Stimulated activated CD4-positive, alpha-beta T cell treated with anti-CD3 and anti-CD28 coated beads, Interleukin-4, amount 100 ng/mL, for 4 hours (primary cell): ENCODE data around the gene AHRR.
"Not testable (repeated sequence)": the region's sequence is repeated elsewhere in the genome, so short reads cannot be mapped to it uniquely, and the experiment has no call there.

ENCODE experiments used
- DNase-seq, 2 experiments: peaks; one replicate each; pipeline ENCODE4 v3.0.0-alpha.2; 2020

The AHRR gene

GRCh38 chr5:398475-399295 is 77.2 kb downstream of the AHRR start:
- DNase-seq: no peak

- peak; percentile 24 to 56 for DNase-seq
Measured at GRCh38 chr5:399296-400281, 78.1 kb downstream of the AHRR start.

DNA sequence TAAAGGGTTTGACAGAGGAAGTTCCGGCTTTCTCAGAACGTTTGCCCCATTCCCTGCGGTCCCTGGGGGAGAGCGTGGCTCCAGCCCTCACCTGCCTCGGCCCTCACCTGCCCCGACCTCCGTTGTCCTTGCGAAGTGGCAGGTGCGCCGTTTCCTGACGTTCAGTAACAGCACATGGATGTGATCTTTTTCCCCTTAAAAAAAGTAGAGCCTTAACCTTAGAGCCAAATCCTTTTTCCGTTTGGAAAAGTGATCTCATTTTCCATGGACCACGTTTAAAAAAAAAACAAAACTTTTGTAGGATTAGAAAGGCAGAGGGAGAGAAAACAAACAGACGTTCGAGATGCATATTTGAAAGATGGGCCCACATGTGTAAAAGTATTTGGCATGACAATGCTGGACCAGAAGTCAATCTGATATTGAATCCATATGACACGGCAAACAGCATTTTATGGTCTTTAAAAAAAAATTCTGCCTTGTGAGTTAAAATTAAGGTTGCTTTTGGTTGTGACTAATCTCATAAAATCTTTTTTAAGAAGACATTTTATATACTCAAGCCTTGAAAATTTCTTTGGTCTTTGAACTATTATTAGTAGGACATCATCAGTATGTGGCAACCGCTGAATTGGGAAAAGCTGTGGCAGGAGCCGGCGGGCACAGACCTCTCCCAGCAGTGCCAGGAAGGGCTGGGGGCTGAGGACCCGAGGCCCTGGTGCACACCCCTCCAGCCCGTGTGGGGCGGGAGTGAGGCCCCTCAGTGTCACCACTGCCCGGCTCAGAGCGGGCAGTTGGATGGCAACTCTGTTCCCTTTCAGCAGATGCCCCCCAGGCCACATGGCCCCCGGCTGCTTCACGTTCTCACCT is 79.0 kb downstream of the AHRR start:
- DNase-seq: no peak

- no peak for DNase-seq
Measured at GRCh38 chr5:401146-402034, 79.9 kb downstream of the AHRR start.

GRCh38 chr5:402219-402614 is 80.7 kb downstream of the AHRR start:
- not testable (repeated sequence) for DNase-seq

DNA sequence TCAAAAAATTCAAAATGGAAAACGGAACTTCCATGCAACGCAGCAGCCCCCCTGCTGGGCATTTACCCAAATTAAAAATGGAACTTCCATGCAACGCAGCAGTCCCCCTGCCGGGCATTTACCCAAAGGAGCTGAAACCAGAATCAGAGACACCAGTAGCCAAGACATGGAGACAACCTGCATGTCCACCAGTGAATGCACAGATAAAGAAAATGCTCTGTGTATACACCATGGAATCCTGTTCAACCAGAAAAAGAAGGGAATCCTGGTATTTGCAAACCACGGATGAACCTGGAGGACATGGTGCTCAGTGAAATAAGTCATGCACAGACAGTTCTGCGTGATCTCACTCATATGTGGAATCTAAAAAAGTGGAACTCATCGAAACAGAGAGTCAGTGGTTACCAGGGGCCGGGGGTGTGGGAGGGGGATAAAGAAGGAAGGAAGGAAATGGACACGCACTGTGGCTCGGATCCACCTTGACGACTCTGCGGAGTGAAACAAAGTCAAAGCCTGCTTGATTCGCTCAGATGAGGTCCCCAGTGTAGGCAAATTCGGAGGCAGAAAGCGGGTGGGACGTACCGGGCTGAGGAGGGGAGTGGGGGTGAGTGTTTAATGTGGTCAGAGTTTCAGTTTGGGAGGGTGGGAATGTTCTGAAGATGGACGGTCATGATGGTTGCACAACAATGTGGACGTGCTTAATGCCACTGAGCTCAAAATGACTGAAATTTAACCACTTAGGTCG is 81.3 kb downstream of the AHRR start:
- no peak for DNase-seq

- DNase-seq: no peak
Measured at GRCh38 chr5:403995-404394, 82.5 kb downstream of the AHRR start.

DNA sequence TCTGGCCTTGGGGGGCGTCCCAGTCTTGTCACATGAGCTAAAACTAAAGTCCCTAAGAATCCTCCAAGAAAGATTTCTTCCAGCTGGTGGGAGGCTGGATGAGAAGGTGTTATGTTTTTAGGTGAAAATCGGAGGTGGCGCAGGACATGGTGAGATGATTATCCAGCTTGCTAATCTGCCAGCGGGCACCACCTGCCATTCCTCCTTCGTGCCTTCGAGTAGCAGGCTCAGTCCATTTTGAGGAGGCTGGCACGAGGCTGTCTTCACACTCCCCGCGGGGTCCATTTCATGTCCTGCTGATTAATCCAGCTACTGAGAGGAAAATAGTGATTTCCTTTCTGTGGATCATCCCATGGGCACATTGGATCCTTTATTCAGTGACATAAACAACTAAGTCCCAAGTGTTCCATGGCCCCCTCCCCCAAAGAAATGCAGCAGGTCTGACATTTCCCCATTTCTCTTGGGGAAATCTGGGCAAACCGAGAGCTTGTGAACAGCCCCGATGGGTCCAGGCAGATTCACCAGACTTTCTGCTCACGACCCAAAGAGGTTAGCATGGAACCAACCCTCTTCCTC is 83.2 kb downstream of the AHRR start:
- no peak for DNase-seq

DNA sequence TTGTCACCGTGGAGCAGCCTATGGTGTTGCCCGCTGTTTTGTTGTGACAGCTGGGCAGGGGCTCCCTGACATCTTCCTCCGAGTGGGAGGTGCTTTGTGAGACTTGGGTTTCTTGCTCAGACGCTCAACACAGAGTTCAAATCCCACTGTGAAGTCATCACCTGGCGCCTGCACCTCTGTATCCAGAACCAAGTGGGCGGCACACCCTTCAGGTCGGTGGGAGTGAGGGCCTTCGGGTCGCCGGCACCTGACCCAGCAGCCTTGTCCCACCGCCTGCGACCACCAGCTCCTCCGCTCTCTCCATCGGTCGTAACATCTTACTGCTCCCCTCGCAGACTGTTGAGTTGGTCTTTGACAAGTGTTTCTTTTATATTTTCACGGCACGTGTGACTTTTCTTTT is 83.9 kb downstream of the AHRR start:
- no peak for DNase-seq

DNA sequence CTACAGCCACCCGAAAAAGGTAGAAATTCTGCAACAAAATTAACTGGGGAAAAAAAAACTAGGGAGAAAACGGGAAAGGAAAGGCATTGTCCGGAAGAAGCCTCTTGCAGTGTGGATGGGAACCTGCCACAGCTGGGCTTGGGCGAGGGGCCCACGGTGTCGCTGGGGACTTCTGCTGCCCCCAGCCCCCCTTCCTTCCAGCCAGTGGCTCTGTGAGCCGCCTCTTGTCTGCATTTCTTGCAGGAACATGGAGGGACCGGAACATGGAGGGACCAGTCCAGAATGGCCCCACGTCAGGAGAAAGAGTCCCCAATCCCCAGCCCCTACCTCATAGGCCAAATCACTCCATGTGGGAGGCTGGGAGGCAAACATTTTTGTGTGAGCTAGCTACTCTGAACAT is 84.5 kb downstream of the AHRR start:
- no peak for DNase-seq

GRCh38 chr5:407051-407450 is 85.5 kb downstream of the AHRR start:
- DNase-seq: no peak

GRCh38 chr5:407801-408268 is 86.3 kb downstream of the AHRR start:
- no peak for DNase-seq

DNA sequence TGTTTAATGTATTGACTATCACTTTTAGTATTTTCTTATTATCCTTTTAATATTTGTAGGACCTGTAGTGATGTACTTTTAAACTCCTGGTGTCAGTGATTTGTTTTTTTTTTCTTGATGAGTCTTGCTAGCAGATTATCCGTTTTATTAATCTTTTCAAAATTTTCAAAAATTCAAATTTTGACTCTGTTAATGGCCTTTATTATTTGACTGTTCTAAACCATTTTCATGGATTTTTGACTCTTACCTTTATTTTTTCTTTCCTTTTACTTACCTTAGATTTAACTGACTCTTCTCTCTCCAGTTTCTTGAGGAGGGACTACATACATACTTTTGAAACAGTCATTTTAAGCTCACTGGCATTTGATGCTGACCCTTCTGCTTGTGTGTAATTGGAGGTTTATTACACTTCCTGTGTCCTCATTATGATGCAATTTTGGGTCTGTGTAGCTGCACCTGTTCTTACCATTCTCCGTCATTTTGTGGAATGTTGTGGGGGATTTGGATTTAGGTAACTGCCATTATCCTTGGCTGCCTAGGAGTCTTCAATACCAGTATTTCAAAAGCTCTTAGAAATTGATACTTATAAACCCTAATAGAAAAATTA is 89.5 kb downstream of the AHRR start:
- no peak for DNase-seq

GRCh38 chr5:411728-412127 is 90.2 kb downstream of the AHRR start:
- DNase-seq: no peak

DNA sequence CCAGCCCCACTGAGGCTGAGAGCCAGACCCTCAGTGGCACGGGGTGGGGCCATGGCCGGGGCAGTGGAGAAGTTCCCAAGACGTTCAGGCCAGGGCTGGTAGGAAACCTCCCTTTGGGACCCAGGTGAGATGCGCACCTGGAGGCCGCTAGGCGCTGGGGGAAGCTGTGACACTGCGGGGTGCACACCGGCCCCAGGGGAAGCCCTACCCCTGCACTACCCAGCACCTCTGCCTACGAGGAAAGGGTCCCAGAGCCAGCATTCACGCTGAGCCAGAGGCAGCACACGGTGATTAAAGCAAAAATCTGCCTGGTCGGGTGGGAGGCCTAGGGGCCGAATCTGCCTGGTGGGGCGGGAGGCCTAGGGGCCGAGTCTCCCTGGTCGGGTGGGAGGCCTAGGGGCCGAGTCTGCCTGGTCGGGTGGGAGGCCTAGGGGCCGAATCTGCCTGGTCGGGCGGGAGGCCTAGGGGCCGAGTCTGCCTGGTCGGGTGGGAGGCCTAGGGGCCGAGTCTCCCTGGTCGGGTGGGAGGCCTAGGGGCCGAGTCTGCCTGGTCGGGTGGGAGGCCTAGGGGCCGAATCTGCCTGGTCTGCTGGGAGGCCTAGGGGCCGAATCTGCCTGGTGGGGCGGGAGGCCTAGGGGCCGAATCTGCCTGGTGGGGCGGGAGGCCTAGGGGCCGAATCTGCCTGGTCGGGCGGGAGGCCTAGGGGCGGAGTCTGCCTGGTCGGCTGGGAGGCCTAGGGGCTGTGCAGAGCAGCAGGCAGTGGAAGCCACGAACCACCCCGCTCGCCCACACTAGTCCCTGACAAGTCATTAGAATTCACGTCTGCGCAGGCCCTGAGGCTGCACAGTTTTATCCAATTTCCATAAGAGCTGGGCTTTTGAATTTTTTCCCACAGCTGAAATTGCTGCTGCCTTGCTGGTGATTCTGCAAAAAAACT is 93.7 kb downstream of the AHRR start:
- DNase-seq: not testable (repeated sequence)

GRCh38 chr5:415928-416635 is 94.6 kb downstream of the AHRR start:
- no peak for DNase-seq

GRCh38 chr5:416636-416960 is 95.1 kb downstream of the AHRR start:
- DNase-seq: no peak
